Cerebellar nuclear complex (tissue), 1 donor: Measurements from ENCODE around the gene RFXAP.

ENCODE experiments used
- DNase-seq, 2 experiments: peaks; one replicate each; lab custom pipeline; 2025; lab: John Stamatoyannopoulos, UW

The RFXAP gene

DNA sequence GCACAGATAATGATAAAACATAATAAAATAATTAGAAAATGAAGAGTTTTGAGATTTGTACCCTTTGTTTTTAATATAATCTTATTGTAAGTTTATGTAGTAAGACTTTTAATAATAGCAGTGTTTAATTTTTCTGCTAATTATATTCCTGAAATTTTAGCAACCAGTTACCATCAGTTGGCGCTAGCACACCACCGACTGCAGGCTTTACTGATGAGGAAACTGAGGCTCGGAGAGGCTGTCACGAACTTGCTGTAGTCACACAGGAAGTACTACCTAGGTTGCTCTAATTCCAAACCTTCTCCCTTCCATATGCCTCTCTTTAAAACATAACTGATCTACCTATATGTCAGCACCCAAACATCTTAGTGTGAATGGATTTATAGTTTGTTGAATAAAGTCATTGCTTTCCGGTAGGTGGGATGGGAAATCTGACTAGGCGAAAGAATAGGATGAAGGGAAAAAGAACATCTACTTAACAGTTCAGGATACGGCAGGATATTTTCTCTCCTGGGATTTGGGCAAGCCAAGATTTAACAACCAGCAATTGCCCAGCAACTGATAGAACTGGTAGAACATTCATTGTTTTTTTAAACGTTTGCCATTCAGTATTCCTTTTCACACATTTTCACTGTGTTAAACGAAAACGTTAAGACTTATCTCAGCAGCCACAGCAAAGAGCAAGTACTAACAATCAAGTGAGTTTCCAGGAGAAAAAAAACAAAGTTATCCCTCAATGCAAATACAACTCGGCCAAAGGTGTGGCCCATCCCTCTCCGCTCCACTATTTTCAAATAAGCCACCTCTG lies 822 bp upstream of the RFXAP start:
- no peak for DNase-seq

DNA sequence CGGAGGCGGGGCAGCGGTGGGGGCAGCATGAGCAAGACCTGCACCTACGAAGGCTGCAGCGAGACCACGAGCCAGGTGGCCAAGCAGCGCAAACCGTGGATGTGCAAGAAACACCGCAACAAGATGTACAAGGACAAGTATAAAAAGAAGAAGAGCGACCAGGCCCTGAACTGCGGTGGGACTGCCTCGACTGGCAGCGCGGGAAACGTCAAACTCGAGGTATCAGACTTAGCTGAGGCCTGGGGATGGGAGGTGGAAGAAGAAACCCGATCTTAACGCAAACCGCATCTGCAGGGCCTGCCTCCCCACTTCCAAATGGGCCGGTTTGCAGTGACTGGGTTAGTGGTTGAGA lies 693 bp downstream of the RFXAP start:
- DNase-seq, result no peak

DNA sequence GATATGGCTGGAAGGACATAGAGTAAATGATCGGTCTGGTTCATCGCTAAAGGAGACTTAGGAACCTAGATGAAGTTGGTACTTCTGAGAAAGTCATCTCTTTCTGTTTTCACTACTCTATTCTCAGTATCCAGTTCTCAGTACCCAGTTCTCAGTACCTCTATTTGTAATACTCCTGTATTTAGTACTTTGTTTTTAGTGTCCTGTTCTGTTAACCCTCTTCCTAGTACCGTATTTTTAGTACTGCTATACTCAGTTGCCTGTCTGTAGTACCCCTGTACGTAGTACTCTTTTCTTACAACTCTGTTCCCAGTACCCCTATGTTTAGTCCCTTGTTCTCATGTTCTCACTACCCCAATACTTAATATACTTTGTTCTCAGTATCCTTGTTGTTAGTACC lies 1.2 kb downstream of the RFXAP start:
- no peak for DNase-seq

DNA sequence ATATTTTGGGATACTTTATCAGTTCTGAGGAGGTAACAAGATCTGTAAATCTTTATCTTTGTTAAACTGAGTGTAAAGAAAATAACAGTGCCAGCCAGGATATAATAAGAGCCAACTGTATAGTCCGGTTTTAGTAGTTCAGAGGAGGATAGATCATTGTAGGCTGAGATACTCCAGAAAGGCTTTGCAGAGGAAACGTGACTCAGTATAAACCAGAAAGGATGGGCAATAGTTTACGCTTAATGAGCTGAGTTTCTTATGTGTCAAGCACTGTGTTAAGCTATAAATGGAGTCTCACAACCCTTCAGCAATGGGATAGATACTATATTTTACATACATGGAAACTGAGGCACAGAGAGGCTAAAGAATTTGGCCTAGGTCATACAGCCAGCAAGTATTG lies 3.8 kb downstream of the RFXAP start:
- DNase-seq, result no peak

DNA sequence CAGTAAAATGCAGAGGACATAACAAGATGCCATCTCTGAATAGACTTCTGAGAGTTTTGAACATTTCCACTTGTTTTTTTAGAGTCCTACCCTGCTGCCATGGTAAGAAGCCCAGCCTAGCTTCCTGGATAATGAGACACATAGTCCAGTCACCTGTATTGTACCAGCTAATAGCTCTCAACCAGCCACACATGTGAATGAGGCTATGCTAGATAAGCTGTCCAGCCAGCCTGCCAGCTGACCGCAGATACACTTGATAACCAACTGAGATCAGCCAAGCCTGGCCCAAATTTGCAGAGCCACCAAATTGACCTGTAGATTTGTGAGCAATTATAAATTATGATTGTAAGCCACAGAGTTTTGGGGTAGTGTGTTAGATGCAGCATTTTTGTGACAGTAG lies 10.7 kb downstream of the RFXAP start:
- no peak for DNase-seq

DNA sequence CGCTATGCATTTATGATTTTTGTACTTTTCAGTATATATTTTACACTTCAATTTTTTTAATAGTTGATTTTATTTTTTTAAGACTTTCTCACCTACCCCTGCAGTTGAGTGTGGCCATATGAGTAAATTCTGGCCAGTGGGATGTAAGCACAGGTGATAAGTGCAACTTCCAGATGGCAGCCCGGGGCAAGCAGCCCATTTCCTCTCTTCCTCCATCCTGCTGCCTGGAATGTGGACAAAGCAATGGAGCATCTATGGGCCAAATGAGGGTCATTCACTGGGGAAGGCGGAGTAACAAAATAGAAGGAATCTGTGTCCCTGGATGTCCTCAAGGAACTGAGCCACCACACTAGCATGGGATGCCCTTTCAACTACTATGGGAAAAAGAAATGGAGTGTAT lies 12.3 kb downstream of the RFXAP start:
- DNase-seq, result peak in 1 of 2 experiments; percentile 3

DNA sequence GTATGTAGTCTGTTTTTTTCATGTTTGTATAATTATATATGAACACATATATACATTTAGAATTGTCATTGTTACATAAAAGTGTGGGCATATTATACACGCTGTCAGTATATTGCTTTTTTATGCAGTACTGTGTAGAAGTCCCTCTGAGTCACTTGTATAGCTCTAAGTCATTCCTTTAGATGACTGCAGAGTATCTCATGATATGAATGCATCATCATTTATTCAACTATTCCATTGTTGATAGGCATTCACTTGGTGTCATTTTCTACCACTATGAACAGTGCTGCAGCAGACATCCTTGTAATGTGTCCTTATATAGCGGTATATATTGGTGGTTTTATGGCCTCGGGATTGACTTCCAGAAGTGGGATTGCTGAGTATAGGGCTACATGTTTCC lies 15.3 kb downstream of the RFXAP start:
- DNase-seq, result no peak

DNA sequence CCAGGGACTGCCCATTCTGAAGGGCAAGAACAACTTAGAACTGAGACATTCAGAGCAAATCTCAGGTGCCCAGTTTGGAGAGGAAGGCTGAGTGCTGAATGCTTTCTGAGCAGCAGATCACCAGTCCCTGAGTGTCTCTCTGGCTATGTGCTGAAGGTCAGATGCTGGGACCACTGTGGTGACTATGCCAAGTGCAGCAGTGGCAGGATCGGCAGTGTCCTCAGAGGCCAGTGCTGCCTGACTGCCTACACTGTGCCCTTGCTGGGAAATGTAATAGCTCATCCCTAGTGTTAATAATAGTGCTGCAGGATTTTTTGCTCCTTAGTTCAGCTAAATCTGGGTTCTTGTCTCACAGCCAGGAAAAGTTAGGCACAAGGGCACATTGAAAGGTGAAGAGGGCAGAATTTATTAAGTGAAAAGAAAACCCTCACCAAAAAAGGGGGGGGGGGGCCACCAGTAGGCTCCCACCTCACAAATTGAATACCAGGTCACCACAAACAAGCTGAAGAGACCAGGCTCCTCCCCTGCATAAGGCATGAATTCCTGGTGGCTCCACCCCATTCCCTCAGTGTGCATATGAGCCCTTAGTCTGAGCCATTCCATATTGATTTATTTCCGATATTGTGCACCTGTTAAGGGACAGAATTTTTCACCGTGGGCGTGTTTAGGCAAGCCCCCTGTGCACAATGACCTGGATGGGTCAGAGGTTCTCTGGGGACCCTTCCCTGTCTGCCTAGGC lies 18.5 kb downstream of the RFXAP start:
- no peak for DNase-seq

DNA sequence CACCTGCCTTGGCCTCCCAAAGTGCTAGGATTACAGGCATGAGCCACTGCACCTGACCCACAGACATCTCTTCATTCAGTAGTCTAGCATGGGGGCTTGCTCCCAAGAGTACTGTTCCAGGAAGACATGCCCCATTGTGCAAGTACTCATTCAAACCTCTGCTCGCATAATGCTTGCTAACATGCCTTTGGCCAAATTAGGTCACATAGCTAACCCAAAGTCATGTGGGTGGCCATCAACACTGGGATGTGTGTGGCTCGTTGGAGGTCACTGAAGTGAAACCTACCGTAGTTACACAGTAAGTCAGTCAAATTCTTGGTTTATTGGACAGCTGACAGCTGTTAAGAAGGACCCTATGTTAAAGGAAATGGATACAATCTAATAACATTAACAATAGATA lies 20.3 kb downstream of the RFXAP start:
- DNase-seq, result no peak

DNA sequence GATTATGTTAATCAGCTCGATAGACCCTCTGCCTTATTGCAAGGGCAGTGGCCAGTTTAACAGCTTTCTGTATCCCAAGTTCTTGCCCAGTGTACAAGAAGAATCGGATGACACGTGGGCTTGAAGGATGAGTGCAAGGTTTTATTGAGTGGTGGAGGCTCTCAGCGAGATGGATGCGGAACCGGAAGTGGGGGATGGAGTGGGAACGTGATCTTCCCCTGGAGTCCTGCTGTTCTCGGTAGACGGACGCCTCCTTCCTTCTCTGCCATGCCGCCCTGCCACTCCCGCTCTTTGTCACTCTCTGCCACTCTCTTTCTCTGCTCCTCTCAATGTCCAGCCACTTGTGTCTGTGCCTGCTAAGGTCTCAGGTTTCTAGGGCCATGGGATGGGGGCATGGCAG lies 21.0 kb downstream of the RFXAP start:
- DNase-seq, result no peak

DNA sequence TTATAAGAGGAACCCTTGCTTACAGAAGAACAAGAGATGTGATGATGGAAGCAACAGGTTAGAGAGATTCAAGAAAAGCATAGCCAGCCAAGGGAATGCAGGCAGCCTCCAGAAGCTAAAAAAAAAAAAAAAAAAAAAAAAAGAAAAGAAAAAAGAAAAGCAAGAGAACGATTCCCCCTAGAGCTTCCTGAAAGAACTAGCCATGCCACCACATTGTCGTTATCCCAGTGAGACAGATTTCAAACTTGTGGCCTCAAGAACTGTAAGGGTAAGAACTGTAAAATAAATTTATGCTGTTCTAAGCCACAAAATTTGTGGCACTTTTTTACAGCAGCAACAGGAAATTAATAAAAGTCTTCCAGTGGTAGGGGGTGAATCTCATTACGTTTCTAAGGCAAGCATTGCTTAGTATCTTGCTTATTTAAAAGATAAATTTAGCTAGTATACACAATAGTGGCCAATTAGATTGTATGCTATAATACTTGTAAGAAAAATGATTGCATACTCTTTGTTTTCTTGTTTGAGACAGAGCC lies 21.8 kb downstream of the RFXAP start:
- DNase-seq, result no peak

DNA sequence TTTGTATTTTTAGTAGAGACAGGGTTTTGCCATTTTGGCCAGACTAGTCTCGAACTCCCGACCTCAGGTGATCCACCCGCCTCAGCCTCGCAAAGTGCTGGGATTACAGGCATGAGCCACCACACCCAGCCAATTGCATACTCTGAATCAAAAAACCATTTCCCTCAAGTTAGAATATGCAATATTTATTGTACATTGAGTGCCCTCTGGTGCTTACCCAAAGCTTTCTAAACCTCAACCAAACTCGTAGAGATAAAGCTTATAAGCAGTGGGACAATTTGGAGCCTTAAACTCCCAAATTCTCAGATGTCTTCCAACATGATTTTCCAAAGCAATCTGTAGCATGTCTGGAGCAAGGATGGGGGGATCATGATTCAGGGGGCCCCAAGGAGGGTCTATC lies 22.4 kb downstream of the RFXAP start:
- DNase-seq, result no peak

DNA sequence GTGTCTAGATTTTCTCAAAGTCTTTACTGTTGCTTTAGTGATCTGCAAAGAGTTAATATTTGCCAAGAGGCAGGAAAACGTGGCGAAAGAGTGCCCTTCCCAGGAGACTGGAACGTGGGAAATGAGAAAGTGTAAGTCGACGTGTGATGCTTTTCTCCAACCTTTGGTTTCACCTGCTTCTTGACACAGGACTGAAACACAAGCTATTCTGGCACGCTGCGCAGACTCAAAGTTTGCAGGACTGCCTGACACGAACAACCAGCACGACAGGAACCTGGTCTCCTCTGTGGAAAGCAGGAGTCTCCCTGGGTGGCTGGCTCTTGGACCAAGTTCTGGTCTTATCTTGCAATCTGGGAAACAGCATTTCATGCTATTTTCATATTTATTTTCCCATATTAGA lies 28.6 kb downstream of the RFXAP start:
- no peak for DNase-seq

DNA sequence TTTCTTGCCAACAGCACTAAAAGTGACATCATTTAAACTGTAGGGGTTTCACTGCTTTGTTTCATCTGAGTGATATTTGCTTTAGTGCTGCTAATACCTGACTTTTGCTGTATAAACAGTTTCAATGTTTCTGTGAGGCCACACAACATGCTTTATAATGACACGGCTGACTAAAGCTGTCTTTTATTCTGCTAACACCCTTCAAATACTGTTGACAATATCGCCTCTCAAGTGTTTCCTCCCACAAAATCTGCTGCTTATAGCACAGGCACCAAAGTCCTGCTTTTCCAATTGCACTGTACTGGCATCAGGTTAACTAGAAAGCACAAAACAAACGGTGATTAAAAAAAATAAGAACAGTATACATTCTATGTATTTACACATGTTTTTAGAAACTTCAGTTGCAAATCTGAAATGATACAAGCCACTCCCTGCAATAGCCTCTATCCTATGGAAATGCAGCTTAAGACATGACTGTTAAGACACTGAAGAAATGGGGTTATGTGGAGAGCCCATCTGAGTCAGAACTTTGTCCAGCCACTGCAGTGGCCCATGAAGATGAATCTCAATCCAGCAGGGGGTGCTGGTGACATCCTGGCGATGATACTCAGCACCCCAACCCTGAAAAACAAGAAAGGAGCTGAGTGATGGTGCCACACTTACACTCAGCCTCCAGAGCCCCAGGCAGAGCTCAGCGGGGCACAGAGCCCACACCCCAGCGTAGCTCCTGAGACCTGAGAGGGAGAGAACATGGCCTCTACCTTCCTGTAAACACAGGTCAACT lies 29.4 kb downstream of the RFXAP start:
- DNase-seq, result no peak

DNA sequence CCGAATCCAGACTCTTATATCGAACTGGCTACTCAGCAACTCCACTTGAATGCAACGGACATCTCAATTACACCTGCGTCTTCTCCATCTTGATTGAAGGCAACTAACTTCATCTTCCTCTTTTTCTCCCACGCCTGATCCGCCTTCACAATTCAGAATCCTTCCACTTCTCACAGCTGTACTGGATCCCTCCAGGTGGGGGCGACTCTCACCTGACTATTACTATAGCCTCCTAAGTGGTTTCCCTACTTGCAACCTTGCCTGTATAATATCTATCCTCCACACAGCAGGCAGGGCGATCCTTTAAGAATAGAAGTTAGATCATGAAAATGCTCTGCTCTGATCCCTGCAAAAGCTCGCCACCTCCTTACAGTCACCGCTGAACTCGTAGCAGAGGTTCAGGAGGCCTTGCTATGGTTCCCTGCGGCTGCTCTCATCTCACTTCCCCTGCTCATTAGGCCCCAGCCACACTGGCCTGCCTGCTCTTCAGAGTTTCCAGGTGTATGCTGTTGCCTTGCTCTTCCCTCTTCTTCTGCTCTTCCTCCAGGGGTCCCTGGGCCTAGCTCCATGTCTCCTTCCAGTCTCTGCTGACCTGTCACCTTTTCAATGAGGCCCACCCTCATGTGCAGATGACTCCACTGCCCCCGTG lies 31.9 kb downstream of the RFXAP start:
- DNase-seq, result no peak

DNA sequence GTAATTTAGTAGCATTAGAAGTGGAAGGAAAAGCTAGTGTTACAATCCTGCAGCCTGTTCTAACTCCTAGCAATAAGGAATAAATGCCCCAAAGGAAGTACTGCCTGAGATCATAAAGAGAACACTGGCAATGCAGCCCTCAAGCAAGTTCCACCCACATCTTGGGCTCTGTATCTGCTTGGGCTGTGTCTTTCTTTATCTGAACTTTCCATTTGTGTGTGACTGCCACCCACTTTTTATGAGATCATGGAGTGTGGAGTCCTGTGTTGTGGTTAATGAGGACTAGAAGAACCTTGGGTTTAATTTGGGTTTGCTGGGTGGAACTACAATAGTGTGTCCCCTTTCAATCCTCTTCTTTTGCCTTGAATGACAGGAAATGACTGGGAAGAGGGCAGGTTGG lies 38.2 kb downstream of the RFXAP start:
- no peak for DNase-seq

DNA sequence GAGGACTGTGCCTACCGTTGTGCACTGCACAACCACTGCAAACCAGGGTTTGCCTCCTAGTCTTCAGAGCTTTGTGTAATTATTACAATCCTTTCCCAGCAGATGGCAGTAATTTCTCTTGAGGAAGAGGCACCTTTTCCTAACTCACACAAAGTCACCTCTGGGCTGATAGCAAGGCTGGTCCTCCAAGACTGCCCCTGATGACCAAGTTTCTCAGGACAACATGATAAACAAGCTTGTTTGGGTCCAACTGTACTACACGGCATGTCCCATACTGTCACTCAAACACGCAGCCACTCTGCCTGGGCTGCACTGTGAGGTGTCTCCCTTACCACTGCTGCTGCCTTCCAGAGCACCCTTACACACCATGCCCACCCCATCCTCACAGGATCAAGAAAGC lies 39.3 kb downstream of the RFXAP start:
- DNase-seq, result no peak

DNA sequence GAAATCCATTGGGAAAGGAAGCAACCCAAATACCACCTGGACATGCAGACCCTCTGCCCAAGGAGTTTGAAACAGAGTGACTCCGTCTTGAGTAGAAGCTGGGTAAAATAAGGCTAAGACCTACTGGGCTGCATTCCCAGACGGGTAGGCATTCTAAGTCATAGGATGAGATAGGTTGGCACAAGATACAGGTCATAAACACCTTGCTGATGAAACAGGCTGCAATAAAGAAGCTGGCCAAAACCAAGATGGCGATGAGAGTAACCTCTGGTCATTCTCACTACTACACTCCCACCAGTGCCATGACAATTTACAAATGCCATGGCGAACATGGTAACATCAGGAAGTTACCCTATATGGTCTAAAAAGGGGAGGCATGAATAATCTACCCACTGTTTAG lies 40.2 kb downstream of the RFXAP start:
- DNase-seq, result no peak

DNA sequence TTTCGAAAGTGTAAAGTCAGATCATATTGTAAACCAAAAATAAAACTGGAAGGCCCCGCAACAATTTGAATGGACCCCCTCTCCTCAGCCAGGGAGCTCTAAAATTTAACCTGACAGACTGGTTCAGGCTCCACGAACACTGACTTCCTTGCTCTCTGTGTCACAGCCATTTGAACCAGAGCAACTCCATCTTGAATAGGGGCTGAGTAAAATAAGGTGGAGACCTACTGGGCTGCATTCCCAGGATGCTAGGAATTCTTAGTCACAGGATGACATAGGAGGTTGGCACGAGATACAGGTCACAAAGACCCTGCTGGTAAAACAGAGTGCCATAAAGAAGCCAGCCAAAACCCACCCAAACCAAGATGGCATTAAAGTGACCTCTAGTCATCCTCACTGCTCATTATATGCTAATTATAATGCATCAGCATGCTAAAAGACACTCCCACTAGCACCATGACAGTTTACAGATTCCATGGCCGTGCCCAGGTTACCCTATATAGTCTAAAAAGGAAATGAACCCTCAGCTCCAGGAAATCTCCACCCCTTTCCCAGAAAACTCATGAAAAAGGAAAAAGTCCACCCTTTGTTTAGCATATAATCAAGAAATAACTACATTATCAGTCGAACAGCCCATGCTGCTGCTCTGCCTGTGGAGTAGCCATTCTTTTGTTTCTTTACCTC lies 43.1 kb downstream of the RFXAP start:
- DNase-seq, result no peak

DNA sequence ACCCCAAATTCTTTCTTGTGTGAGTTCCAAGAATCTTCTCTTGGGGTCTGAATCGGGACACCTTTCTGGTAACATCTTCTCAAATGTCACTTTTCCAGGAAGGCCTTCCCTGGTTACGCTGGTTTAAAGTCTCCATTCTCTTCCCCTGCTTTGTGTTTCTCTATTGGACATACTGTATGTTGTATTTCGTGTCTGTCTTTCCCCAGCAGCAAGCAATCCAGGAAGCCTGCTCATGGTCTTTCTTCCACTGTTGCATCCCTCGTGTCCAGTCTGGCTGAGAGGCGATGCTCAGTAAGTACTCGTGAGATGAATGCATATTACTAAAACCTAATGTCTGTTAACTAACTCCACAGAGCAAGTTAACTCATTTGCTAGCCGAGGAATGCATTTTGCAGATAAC lies 43.7 kb downstream of the RFXAP start:
- DNase-seq, result no peak

DNA sequence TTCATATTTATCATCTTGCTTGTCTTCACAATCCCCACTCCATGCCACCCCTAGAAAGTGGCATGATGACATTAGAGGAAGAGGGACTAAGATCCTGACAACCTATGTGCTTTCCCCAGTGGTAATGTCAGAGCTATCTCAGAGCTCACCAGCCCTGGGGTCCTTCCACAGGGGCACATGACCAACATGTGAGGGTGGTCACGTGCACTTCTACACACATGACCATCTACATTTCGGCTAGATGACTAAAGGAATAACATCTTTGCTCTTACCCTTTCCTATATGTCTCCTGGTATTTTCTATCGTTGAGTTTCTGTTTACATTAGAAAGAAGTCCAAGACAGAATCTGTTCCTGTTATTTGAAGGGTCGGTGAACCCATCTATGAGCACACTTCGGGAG lies 46.2 kb downstream of the RFXAP start:
- DNase-seq, result no peak

DNA sequence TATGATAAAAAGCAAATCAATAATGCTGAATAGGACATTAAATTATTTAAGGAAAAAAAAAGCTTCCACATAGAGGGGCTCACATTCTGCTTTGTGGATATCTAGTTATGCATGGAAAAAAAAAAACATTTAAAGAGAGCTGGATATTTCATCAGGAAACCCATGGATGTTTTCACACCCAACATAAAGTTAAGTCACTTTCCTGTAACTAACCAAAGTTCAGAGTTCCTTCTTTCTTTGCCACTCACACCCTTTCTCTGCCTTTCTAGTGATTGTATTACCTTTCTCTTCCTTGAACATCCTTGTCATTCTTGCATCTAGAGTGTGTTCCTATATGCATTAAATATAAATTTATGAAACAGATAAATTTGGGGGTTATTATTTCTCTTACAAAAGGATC lies 47.2 kb downstream of the RFXAP start:
- DNase-seq, result no peak
